GM21447 (cell line): Measurements from ENCODE around the gene ASB2.

Experiments
- ATAC-seq: cut with Tn5 transposase; IDR thresholded peaks from one replicate; pipeline ENCODE4 v1.9.1; 2021; ENCODE audit not compliant: unreplicated experiment

ASB2 gene

GRCh38 chr14:93980456-93981201 lies 4.3 kb upstream of the ASB2 start:
- no peak for ATAC-seq

- no peak for ATAC-seq
These were observed 2.4 kb upstream of the ASB2 start for GRCh38 chr14:93978735-93979134.

GRCh38 chr14:93977790-93978581 lies 1.6 kb upstream of the ASB2 start:
- ATAC-seq = peak; percentile 45

GRCh38 chr14:93977171-93977570 lies 801 bp upstream of the ASB2 start:
- ATAC-seq = no peak

GRCh38 chr14:93975791-93976476 lies 436 bp downstream of the ASB2 start:
- peak; percentile 59 for ATAC-seq

- no peak for ATAC-seq
These were observed 1.5 kb downstream of the ASB2 start for GRCh38 chr14:93974833-93975232.

GRCh38 chr14:93974299-93974698 lies 2.1 kb downstream of the ASB2 start:
- no peak for ATAC-seq

- no peak for ATAC-seq
These were observed 2.8 kb downstream of the ASB2 start for GRCh38 chr14:93973607-93974006.

GRCh38 chr14:93972618-93973205 lies 3.7 kb downstream of the ASB2 start:
- ATAC-seq = no peak

- no peak for ATAC-seq
These were observed 4.7 kb downstream of the ASB2 start for GRCh38 chr14:93971635-93972027.

GRCh38 chr14:93970965-93971634 lies 5.3 kb downstream of the ASB2 start:
- peak; percentile 46 for ATAC-seq

GRCh38 chr14:93970585-93970964 lies 5.8 kb downstream of the ASB2 start:
- no peak for ATAC-seq

- no peak for ATAC-seq
These were observed 7.1 kb downstream of the ASB2 start for GRCh38 chr14:93969082-93969828.

GRCh38 chr14:93967637-93968250 lies 8.6 kb downstream of the ASB2 start:
- peak; percentile 41 for ATAC-seq

GRCh38 chr14:93965946-93966474 lies 10.4 kb downstream of the ASB2 start:
- ATAC-seq = no peak

GRCh38 chr14:93965287-93965821 lies 11.0 kb downstream of the ASB2 start:
- no peak for ATAC-seq

GRCh38 chr14:93964820-93965286 lies 11.5 kb downstream of the ASB2 start:
- no peak for ATAC-seq

GRCh38 chr14:93964281-93964680 lies 12.1 kb downstream of the ASB2 start:
- no peak for ATAC-seq

- no peak for ATAC-seq
These were observed 12.7 kb downstream of the ASB2 start for GRCh38 chr14:93963692-93964091.
